NCI-H1092 treated with DMSO at 0.1 percent for 48 hours (cell line): ENCODE measurements around the gene IZUMO1R.
"Not testable (repeated sequence)": the region's sequence is repeated elsewhere in the genome, so short reads cannot be mapped to it uniquely, and the experiment has no call there.

ENCODE experiments used
- DNase-seq: peaks from one replicate; lab custom pipeline; 2025; lab: John Stamatoyannopoulos, UW

IZUMO1R gene

GRCh38 chr11:94303966-94304958 lies at the start of gene IZUMO1R:
IZUMO1R (plus strand) TSS chr11:94304580; CDS start chr11:94305637, 1,057 bp downstream.
- DNase-seq, result no peak

- DNase-seq, result no peak
Observed at GRCh38 chr11:94271885-94272372, 32.5 kb upstream of the IZUMO1R start.

- no peak for DNase-seq
Observed at GRCh38 chr11:94272738-94273313, 31.6 kb upstream of the IZUMO1R start.

- no peak for DNase-seq
Observed at GRCh38 chr11:94275961-94276360, 28.4 kb upstream of the IZUMO1R start.

- DNase-seq, result no peak
Observed at GRCh38 chr11:94276943-94277342, 27.4 kb upstream of the IZUMO1R start.

- not testable (repeated sequence) for DNase-seq
Observed at GRCh38 chr11:94278207-94278606, 26.2 kb upstream of the IZUMO1R start.

- no peak for DNase-seq
Observed at GRCh38 chr11:94279996-94280395, 24.4 kb upstream of the IZUMO1R start.

- DNase-seq, result no peak
Observed at GRCh38 chr11:94281324-94281723, 23.1 kb upstream of the IZUMO1R start.

GRCh38 chr11:94283678-94284077 lies 20.7 kb upstream of the IZUMO1R start:
- no peak for DNase-seq

GRCh38 chr11:94295534-94295933 lies 8.8 kb upstream of the IZUMO1R start:
- no peak for DNase-seq

- DNase-seq, result no peak
Observed at GRCh38 chr11:94297985-94298576, 6.3 kb upstream of the IZUMO1R start.

GRCh38 chr11:94302776-94303175 lies 1.6 kb upstream of the IZUMO1R start:
- no peak for DNase-seq

GRCh38 chr11:94305146-94305545 lies 766 bp downstream of the IZUMO1R start:
- no peak for DNase-seq

GRCh38 chr11:94307101-94307791 lies 2.9 kb downstream of the IZUMO1R start:
- no peak for DNase-seq

- no peak for DNase-seq
Observed at GRCh38 chr11:94308024-94308423, 3.6 kb downstream of the IZUMO1R start.

- no peak for DNase-seq
Observed at GRCh38 chr11:94309757-94310156, 5.4 kb downstream of the IZUMO1R start.

- DNase-seq, result no peak
Observed at GRCh38 chr11:94310191-94310875, 6.0 kb downstream of the IZUMO1R start.

- no peak for DNase-seq
Observed at GRCh38 chr11:94312339-94312738, 8.0 kb downstream of the IZUMO1R start.

GRCh38 chr11:94314064-94314463 lies 9.7 kb downstream of the IZUMO1R start:
- no peak for DNase-seq

GRCh38 chr11:94315664-94316063 lies 11.3 kb downstream of the IZUMO1R start:
- no peak for DNase-seq

GRCh38 chr11:94322501-94322900 lies 18.1 kb downstream of the IZUMO1R start:
- DNase-seq, result no peak
